GM12878 (cell line): ENCODE measurements around the gene DAO. TPM values are rescaled to one million over a fixed set of nuclear protein-coding genes. Genes with fewer than 3 reads are reported as not detected.
A peak's percentile ranks its signal among the peaks of the same experiment; 100 is the strongest.

ENCODE experiments used
- ATAC-seq: fragments of 200-7000 bp; cut with Tn5 transposase; 3 replicates; pipeline ENCODE4 v1.9.1; 2020; ENCODE audit warnings: mild to moderate bottlenecking, moderate library complexity
- BruUV-seq: library from RNA; stranded (reverse); fragments of 400-500 nt; replicated peaks from 2 replicates; lab custom pipeline; 2021; lab: Mats Ljungman, UMichigan
- CTCF ChIA-PET: fragments of 300-600 bp; sonication (Branson Sonifier 250); formaldehyde crosslinking; extraction: SDS; loops from one replicate; lab custom pipeline; 2021; ENCODE audit warnings: inconsistent platforms; lab: Yijun Ruan, JAX
- POLR2A ChIA-PET: fragments of 350-600 bp; formaldehyde crosslinking; extraction: SDS; loops from one replicate; lab custom pipeline; 2021; ENCODE audit warnings: inconsistent platforms; lab: Charles Lee
- RAD21 ChIA-PET: fragments of 300-600 bp; sonication (Branson Sonifier 250); formaldehyde crosslinking; loops from one replicate; lab custom pipeline; 2023; ENCODE audit warnings: antibody characterized with exemption; ENCODE audit not compliant: unreplicated experiment; lab: Charles Lee
- SMC1A ChIA-PET: fragments of 300-600 bp; sonication (Branson Sonifier 250); formaldehyde crosslinking; loops from one replicate; lab custom pipeline; 2023; ENCODE audit not compliant: unreplicated experiment, uncharacterized antibody; lab: Charles Lee
- DNase-seq: peaks from one replicate; pipeline ENCODE4 v3.0.0-alpha.2; 2011; ENCODE audit warnings: low read depth, low spot score
- FAIRE-seq: peaks from 3 replicates; lab custom pipeline; 2011; peaks lifted over from hg19 to GRCh38; lab: Jason Lieb, UNC
- H2AFZ ChIP-seq: 2 replicates; pipeline ENCODE4 v1.6.0; 2011; ENCODE audit warnings: low read depth, low read length, control low read depth; ENCODE audit not compliant: control insufficient read depth
- H3K27ac ChIP-seq: 2 replicates; pipeline ENCODE4 v1.5.1; 2011; ENCODE audit warnings: control low read depth; ENCODE audit not compliant: control insufficient read depth, insufficient read depth
- H3K27me3 ChIP-seq, 2 experiments: replicated peaks in 1 of 2; 2 replicates each; pipeline versions ENCODE4 v1.6.0 to v1.6.1; 2011; ENCODE audit warnings: low read length in 1 of 2; ENCODE audit not compliant: control insufficient read depth in 2 of 2, insufficient read depth in 2 of 2
- H3K36me3 ChIP-seq, 2 experiments: 2 replicates each; pipeline ENCODE4 v1.5.1; 2011; ENCODE audit warnings: low read length in 1 of 2; ENCODE audit not compliant: control insufficient read depth in 2 of 2, insufficient read depth in 2 of 2
- H3K4me1 ChIP-seq: 2 replicates; pipeline ENCODE4 v1.6.1; 2011; ENCODE audit warnings: mild to moderate bottlenecking, low read length, moderate library complexity, mixed read lengths; ENCODE audit not compliant: control insufficient read depth, insufficient read depth
- H3K4me2 ChIP-seq: 2 replicates; pipeline ENCODE4 v1.6.0; 2011; ENCODE audit warnings: control low read depth; ENCODE audit not compliant: control insufficient read depth, insufficient read depth
- H3K4me3 ChIP-seq: fragments of 200-600 bp; sonication (generic); 2 replicates; pipeline ENCODE4 v1.5.1; 2016
- H3K79me2 ChIP-seq: 2 replicates; pipeline ENCODE4 v1.6.0; 2011; ENCODE audit warnings: low read length; ENCODE audit not compliant: control insufficient read depth, insufficient read depth
- H3K9ac ChIP-seq: 2 replicates; pipeline ENCODE4 v1.8.0; 2011; ENCODE audit warnings: low read length, control low read depth, mixed read lengths; ENCODE audit not compliant: control insufficient read depth, insufficient read depth
- H3K9me3 ChIP-seq: replicated peaks from 3 replicates; pipeline ENCODE4 v1.5.1; 2011; ENCODE audit warnings: mild to moderate bottlenecking, low read length; ENCODE audit not compliant: control insufficient read depth, insufficient read depth
- H4K20me1 ChIP-seq: 2 replicates; pipeline ENCODE4 v1.6.0; 2011; ENCODE audit not compliant: control insufficient read depth, insufficient read depth
- ETV6 ChIP-seq, 2 experiments: fragments of 450-650 bp in 1 of 2; IDR thresholded peaks in 1 of 2; conservative IDR thresholded peaks in 1 of 2; 2 replicates each; pipeline ENCODE4 v1.6.1; 2014; ENCODE audit warnings: antibody characterized with exemption in 1 of 2, borderline replicate concordance in 1 of 2, low read depth in 1 of 2, mild to moderate bottlenecking in 1 of 2, moderate library complexity in 1 of 2
- JUNB ChIP-seq: IDR thresholded peaks from 2 replicates; pipeline ENCODE4 v1.6.1; 2016; ENCODE audit warnings: antibody characterized with exemption, mild to moderate bottlenecking
- POLR2AphosphoS2 ChIP-seq: IDR thresholded peaks from 2 replicates; pipeline ENCODE4 v1.6.1; 2011; ENCODE audit warnings: low read depth, mild to moderate bottlenecking, low read length, improper control_type of control experiment, moderate library complexity
- RBBP5 ChIP-seq: fragments of 200-600 bp; sonication (generic); conservative IDR thresholded peaks from 2 replicates; pipeline ENCODE4 v1.6.1; 2016
- SMAD5 ChIP-seq: IDR thresholded peaks from 2 replicates; pipeline ENCODE4 v1.6.1; 2016; ENCODE audit warnings: antibody characterized with exemption, low read depth
- SMC3 ChIP-seq: IDR thresholded peaks from 2 replicates; pipeline ENCODE4 v1.6.1; 2011; ENCODE audit warnings: low read length, improper control_type of control experiment, borderline replicate concordance
- YY1 ChIP-seq: IDR thresholded peaks from 2 replicates; pipeline ENCODE4 v1.6.1; 2011; ENCODE audit warnings: low read depth, mild to moderate bottlenecking, low read length
- ZNF207 ChIP-seq: fragments of 450-650 bp; IDR thresholded peaks from 2 replicates; pipeline ENCODE4 v1.6.1; 2014; ENCODE audit warnings: antibody characterized with exemption, mild to moderate bottlenecking, borderline replicate concordance
- ZNF592 ChIP-seq: fragments of 450-650 bp; IDR thresholded peaks from 2 replicates; pipeline ENCODE4 v1.6.1; 2017; ENCODE audit warnings: mild to moderate bottlenecking, moderate library complexity
- WGBS: methylation state at CpG from one replicate; pipeline ENCODE4 v1.1.6; 2016; ENCODE audit warnings: low lambda C conversion rate; ENCODE audit not compliant: insufficient replicate concordance, insufficient coverage; ENCODE audit errors: missing lambda C conversion rate; 5-methylcytosine and 5-hydroxymethylcytosine counted together
- in situ Hi-C: fragments of 300-500 bp; cut with MboI; formaldehyde crosslinking; loops from 9 replicates; pipeline ENCODE4 v1.14.3; 2018; ENCODE audit warnings: mixed read lengths
- intact Hi-C: fragments of 100-400 bp; cut with micrococcal nuclease; formaldehyde crosslinking; loops from one replicate; pipeline ENCODE4 v1.14.2; 2022; ENCODE audit not compliant: unreplicated experiment
- polyA plus RNA-seq, 11 experiments: library from polyadenylated mRNA; depleted of rRNA in 4 of 11; unstranded in 6 of 11; stranded (reverse) in 5 of 11; fragments of >200 nt; fragmentation: Nextera tagmentation in 4 of 11; fragmentation: Illumina TruSeq in 1 of 11; extraction: Ambion mirVana in 4 of 11; extraction: Trizol in 1 of 11; gene quantifications; 1 replicate in 1 of 11; 2 replicates in 10 of 11; pipeline versions ENCODE4 v1.2.1 to v1.2.3, GENCODE V29; 2011 to 2016; ENCODE audit warnings: inconsistent platforms in 2 of 11, missing spikeins in 2 of 11, low read depth in 1 of 11
- total RNA-seq, 4 experiments: library from RNA; depleted of rRNA in 3 of 4; stranded (reverse); fragments of >200 nt in 3 of 4; fragmentation: Illumina TruSeq in 1 of 4; extraction: Trizol in 1 of 4; gene quantifications; 2 replicates each; pipeline versions ENCODE4 v1.2.1 to v1.2.3, GENCODE V29; 2013 to 2021

Gene DAO
- total and polyA plus RNA-seq, 10 of the 15 experiments (the other 5 are each of a cell fraction or from before 2014, with no cell fraction given) = 0.15 TPM; not detected in 9

- intact Hi-C loops = loop anchor here (5.0 kb wide), 2 partner anchors 36 to 121 kb away; partner anchors contain the start of gene CORO1C
- no peak for FAIRE-seq
- Histone ChIP-seq H3K27me3 (no peaks in the 10 kb centered on the region), H2AFZ (no peak overlapping the region), H3K9ac (peak overlapping the region; percentile 59; the same call in 1 of the 2 replicates), H3K9me3 (no peaks in the 10 kb centered on the region; the same call in 2 of the 3 replicates), H3K27ac (peak overlapping the region; percentile 79), H3K36me3 (peaks cover 3 to 6% of the 10 kb centered on the region in 2 experiments; a peak in 3 of 4 replicates), H3K4me1 (peaks cover 42% of the 10 kb centered on the region)
- 92% methylated on average over 10 of the region's 10 CpGs for WGBS
- ATAC-seq = no peak
- RAD21 ChIA-PET = interaction anchor here (0.9 to 4.8 kb wide), 6 partner anchors 27 to 289 kb away, joined by 4 to 51 read pairs (median 7); no protein-coding TSS in a partner anchor
- in situ Hi-C loops = loop anchor here (5.0 kb wide), 1 partner anchor 286 kb away; no protein-coding TSS in a partner anchor
- CTCF ChIA-PET = interaction anchor here (1.6 to 5.1 kb wide), 4 partner anchors 21 to 189 kb away, joined by 5 to 60 read pairs (median 10); no protein-coding TSS in a partner anchor
- POLR2A ChIA-PET = interaction anchor here (0.7 to 1.1 kb wide), 3 partner anchors 14 to 282 kb away, joined by 3 read pairs; no protein-coding TSS in a partner anchor
- SMC1A ChIA-PET = interaction anchor here (0.8 to 5.2 kb wide), 9 partner anchors 12 to 286 kb away, joined by 3 to 87 read pairs (median 6); no protein-coding TSS in a partner anchor
- no peak for DNase-seq
- TF ChIP-seq JUNB = no peak
- 0 out of 2 replicates have a peak, but pooled peaks have one; percentile 29 for TF ChIP-seq POLR2AphosphoS2
- TF ChIP-seq, all 136 proteins: peak for 1
- H3K4me2 ChIP-seq = peak overlapping the region; percentile 86
- BruUV-seq = no TSS peak
- H4K20me1 ChIP-seq = no peaks in the 10 kb centered on the region
- peaks cover 64% of the 10 kb centered on the region for H3K79me2 ChIP-seq
- H3K4me3 ChIP-seq = 0 out of 2 replicates have a peak overlapping the region, but pooled peaks have one; percentile 31
Observed at GRCh38 chr12:108853426-108853825, 26.5 kb upstream of the DAO start.

GRCh38 chr12:108853981-108854446 is 25.9 kb upstream of the DAO start:
- 86% methylated on average over 1 of the region's 1 CpG for WGBS
- Histone ChIP-seq H3K4me2 (peak overlapping the region; percentile 86), H3K4me3 (peak overlapping the region; percentile 31; the same call in 1 of the 2 replicates), H3K27me3 (no peaks in the 10 kb centered on the region), H3K36me3 (peaks cover 0 to under 1% of the 10 kb centered on the region in 2 experiments; a peak in 2 of 4 replicates), H3K4me1 (peaks cover 47% of the 10 kb centered on the region), H3K9me3 (no peaks in the 10 kb centered on the region; the same call in 2 of the 3 replicates), H3K27ac (peak overlapping the region; percentile 79), H3K79me2 (peaks cover 64% of the 10 kb centered on the region), H3K9ac (peak overlapping the region; percentile 59), H2AFZ (no peak overlapping the region), H4K20me1 (no peaks in the 10 kb centered on the region)
- ChIA-PET POLR2A (interaction anchor here (0.7 kb wide), 1 partner anchor 283 kb away, joined by 3 read pairs; no protein-coding TSS in a partner anchor), SMC1A (interaction anchor here (5.2 kb wide), 1 partner anchor 286 kb away, joined by 48 read pairs; no protein-coding TSS in a partner anchor), CTCF (interaction anchor here (1.6 to 5.1 kb wide), 3 partner anchors 51 to 190 kb away, joined by 5 to 60 read pairs (median 11); no protein-coding TSS in a partner anchor), RAD21 (interaction anchor here (4.8 kb wide), 1 partner anchor 284 kb away, joined by 51 read pairs; no protein-coding TSS in a partner anchor)
- in situ Hi-C loops (loop anchor here (5.0 kb wide), 1 partner anchor 287 kb away; no protein-coding TSS in a partner anchor), intact Hi-C loops (loop anchor here (1.0 to 5.0 kb wide), 8 partner anchors 15 to 289 kb away; partner anchors contain the start of genes CORO1C and SELPLG)
- ATAC-seq (peak; percentile 10), DNase-seq (peak; percentile 52), FAIRE-seq (peak; percentile 27)
- no TSS peak for BruUV-seq
- no peak for TF ChIP-seq YY1
- no peak for TF ChIP-seq ZNF207
- TF ChIP-seq ETV6 (conservative IDR thresholded peaks at IDR 0.05 in 1 of 2, IDR thresholded peaks at IDR 0.05 in 1 of 2; ENCODE audit: borderline replicate concordance in 1 of 2, low read depth in 1 of 2) = peak in 1 of 2 experiments; percentile 5; a peak in 1 of 4 replicates
- peak; percentile 28; the same call in 1 of the 2 replicates for TF ChIP-seq ZNF592
- TF ChIP-seq RBBP5 = no peak
- peak; percentile 27; the same call in 1 of the 2 replicates for TF ChIP-seq SMC3
- no peak for TF ChIP-seq SMAD5
